HG03103 (cell line): Measurements from ENCODE around the gene POU6F2.
A peak's percentile ranks its signal among the peaks of the same experiment; 100 is the strongest.

Source experiments
- ATAC-seq: cut with Tn5 transposase; IDR thresholded peaks from one replicate; pipeline ENCODE4 v1.9.1; 2021; ENCODE audit warnings: low read depth; ENCODE audit not compliant: unreplicated experiment

The POU6F2 gene

GRCh38 chr7:39465055-39465929 is 487.6 kb downstream of the POU6F2 start:
- ATAC-seq = peak; percentile 93

GRCh38 chr7:39468261-39468660 is 490.6 kb downstream of the POU6F2 start:
- no peak for ATAC-seq

GRCh38 chr7:39468808-39469374 is 491.2 kb downstream of the POU6F2 start:
- no peak for ATAC-seq

- ATAC-seq = no peak
Measured at GRCh38 chr7:39480901-39481300, 503.2 kb downstream of the POU6F2 start.

GRCh38 chr7:39488467-39489393 is 511.0 kb downstream of the POU6F2 start:
- ATAC-seq = no peak

GRCh38 chr7:39490296-39490695 is 512.6 kb downstream of the POU6F2 start:
- ATAC-seq = no peak

GRCh38 chr7:39493934-39494333 is 516.2 kb downstream of the POU6F2 start:
- no peak for ATAC-seq

- ATAC-seq = no peak
Measured at GRCh38 chr7:39501358-39501757, 523.6 kb downstream of the POU6F2 start.

GRCh38 chr7:39504963-39505362 is 527.3 kb downstream of the POU6F2 start:
- ATAC-seq = no peak

- ATAC-seq = no peak
Measured at GRCh38 chr7:39507866-39508551, 530.3 kb downstream of the POU6F2 start.

- no peak for ATAC-seq
Measured at GRCh38 chr7:39509436-39509835, 531.7 kb downstream of the POU6F2 start.

- ATAC-seq = no peak
Measured at GRCh38 chr7:39509912-39510311, 532.2 kb downstream of the POU6F2 start.

- no peak for ATAC-seq
Measured at GRCh38 chr7:39510864-39511354, 533.2 kb downstream of the POU6F2 start.

- no peak for ATAC-seq
Measured at GRCh38 chr7:39515534-39516228, 538.0 kb downstream of the POU6F2 start.

- ATAC-seq = no peak
Measured at GRCh38 chr7:39516498-39516897, 538.8 kb downstream of the POU6F2 start.

GRCh38 chr7:39517240-39517639 is 539.5 kb downstream of the POU6F2 start:
- ATAC-seq = no peak
